ENCODE data around the gene TRMT5. TPM values are rescaled to one million over a fixed set of nuclear protein-coding genes. Genes with fewer than 3 reads are reported as not detected.

TRMT5 gene
- total and polyA plus RNA-seq, 9 donors = 14.5 to 23.3 (median 18.9) TPM

DNA sequence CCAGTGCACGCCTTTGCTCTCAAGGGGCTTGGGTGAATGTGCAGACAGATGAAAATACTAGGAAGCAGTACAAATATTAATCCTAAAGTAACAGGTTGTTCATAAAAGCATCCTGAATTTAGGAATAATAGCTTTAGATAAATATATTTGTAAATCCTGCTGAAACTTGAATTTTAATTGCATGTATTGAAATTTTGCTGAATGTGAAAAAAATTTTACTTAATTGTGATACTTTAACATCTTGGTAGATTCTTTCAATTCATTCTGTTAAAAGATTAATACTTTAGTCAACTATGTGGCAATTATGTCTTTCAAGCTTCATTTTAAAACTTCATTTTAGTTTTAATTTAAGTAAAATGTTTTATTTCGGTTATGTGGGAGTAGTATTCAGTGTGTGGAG is 5.6 kb upstream of the TRMT5 start:
- Histone ChIP-seq H3K9me3 (replicated peaks; ENCODE audit: control insufficient read depth, low read depth, low read length) (no peaks in the 10 kb centered on the region), H3K4me3 (ENCODE audit: low read length) (no peak overlapping the region), H3K4me1 (ENCODE audit: control insufficient read depth, insufficient read depth, low read length) (peaks cover 10% of the 10 kb centered on the region), H3K36me3 (ENCODE audit: control insufficient read depth, insufficient read depth, low read length) (peaks cover 28% of the 10 kb centered on the region), H3K27ac (ENCODE audit: low read length) (no peak overlapping the region), H3K27me3 (ENCODE audit: control insufficient read depth, insufficient read depth, low read length) (no peaks in the 10 kb centered on the region)
- no CpG with 5 or more reads among the region's 2 CpGs for WGBS (ENCODE audit: insufficient coverage)
- DNase-seq = no peak

DNA sequence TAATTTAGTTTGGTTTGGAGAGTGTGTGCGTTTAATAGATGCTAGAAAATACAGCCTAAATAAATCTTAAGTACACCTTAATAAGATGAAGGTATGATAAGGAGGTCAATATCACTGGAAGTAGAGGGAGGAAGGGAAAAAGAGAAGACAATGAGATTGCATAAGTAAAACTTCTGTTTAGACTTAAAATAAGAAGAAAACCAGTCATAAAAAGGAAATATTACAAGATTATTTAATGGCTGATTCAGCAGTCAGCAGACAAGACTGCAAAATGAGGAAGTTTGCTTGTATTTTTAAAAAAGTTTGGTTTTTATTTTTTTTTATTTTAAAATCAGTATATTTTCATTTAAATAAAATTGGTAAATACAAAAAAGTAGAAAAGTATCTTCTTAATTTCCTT is 3.3 kb upstream of the TRMT5 start:
- Histone ChIP-seq H3K9me3 (replicated peaks; ENCODE audit: control insufficient read depth, low read depth, low read length) (no peaks in the 10 kb centered on the region), H3K4me1 (ENCODE audit: control insufficient read depth, insufficient read depth, low read length) (peaks cover 10% of the 10 kb centered on the region), H3K27ac (ENCODE audit: low read length) (no peak overlapping the region), H3K36me3 (ENCODE audit: control insufficient read depth, insufficient read depth, low read length) (peaks cover 18% of the 10 kb centered on the region), H3K27me3 (ENCODE audit: control insufficient read depth, insufficient read depth, low read length) (no peaks in the 10 kb centered on the region), H3K4me3 (ENCODE audit: low read length) (no peak overlapping the region)
- DNase-seq = peak; percentile 43
- WGBS (ENCODE audit: insufficient coverage) = no CpG with 5 or more reads among the region's 1 CpG

- H3K4me3 ChIP-seq (ENCODE audit: low read length) = peak overlapping the region; percentile 92
- H3K36me3 ChIP-seq (ENCODE audit: control insufficient read depth, insufficient read depth, low read length) = peaks cover 9% of the 10 kb centered on the region
- H3K4me1 ChIP-seq (ENCODE audit: control insufficient read depth, insufficient read depth, low read length) = peaks cover 10% of the 10 kb centered on the region
- no peaks in the 10 kb centered on the region for H3K9me3 ChIP-seq (replicated peaks; ENCODE audit: control insufficient read depth, low read depth, low read length)
- peak; percentile 56 for DNase-seq
- H3K27ac ChIP-seq (ENCODE audit: low read length) = peak overlapping the region; percentile 98
- no peaks in the 10 kb centered on the region for H3K27me3 ChIP-seq (ENCODE audit: control insufficient read depth, insufficient read depth, low read length)
- WGBS (ENCODE audit: insufficient coverage) = 0% methylated on average over 2 of the region's 12 CpGs
Observed at GRCh38 chr14:60981633-60982455, 965 bp upstream of the TRMT5 start.

- Histone ChIP-seq H3K27ac (ENCODE audit: low read length) (no peak overlapping the region), H3K9me3 (replicated peaks; ENCODE audit: control insufficient read depth, low read depth, low read length) (no peaks in the 10 kb centered on the region), H3K4me3 (ENCODE audit: low read length) (no peak overlapping the region), H3K27me3 (ENCODE audit: control insufficient read depth, insufficient read depth, low read length) (no peaks in the 10 kb centered on the region), H3K36me3 (ENCODE audit: control insufficient read depth, insufficient read depth, low read length) (peaks cover 8% of the 10 kb centered on the region), H3K4me1 (ENCODE audit: control insufficient read depth, insufficient read depth, low read length) (peaks cover 11% of the 10 kb centered on the region)
- peak; percentile 64 for DNase-seq
- WGBS (ENCODE audit: insufficient coverage) = no CpG with 5 or more reads among the region's 2 CpGs
Observed at GRCh38 chr14:60977847-60978246, 3.0 kb downstream of the TRMT5 start.

DNA sequence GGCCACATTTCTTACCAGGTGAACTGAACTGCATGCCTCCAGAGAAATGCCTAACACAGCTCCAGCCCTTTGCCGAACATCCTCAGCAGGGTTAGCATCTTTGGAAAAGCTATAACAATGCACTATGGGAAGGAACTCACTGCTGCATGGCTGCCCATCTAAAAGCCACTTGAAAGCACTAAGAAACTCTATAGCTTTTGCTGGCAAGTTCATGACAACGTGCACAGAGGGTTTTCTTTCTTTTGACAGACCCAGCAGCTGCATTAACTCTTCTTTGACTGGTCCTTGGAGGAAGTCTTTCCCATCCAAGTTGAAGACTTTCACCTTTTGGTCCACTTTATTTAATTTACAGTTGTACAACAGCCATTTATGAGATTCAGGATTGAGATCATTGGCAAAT is 5.3 kb downstream of the TRMT5 start:
- no peak overlapping the region for H3K4me3 ChIP-seq (ENCODE audit: low read length)
- H3K27me3 ChIP-seq (ENCODE audit: control insufficient read depth, insufficient read depth, low read length) = no peaks in the 10 kb centered on the region
- peaks cover 3% of the 10 kb centered on the region for H3K4me1 ChIP-seq (ENCODE audit: control insufficient read depth, insufficient read depth, low read length)
- H3K27ac ChIP-seq (ENCODE audit: low read length) = peak overlapping the region; percentile 4
- DNase-seq = peak; percentile 54
- H3K36me3 ChIP-seq (ENCODE audit: control insufficient read depth, insufficient read depth, low read length) = peaks cover 8% of the 10 kb centered on the region
- H3K9me3 ChIP-seq (replicated peaks; ENCODE audit: control insufficient read depth, low read depth, low read length) = no peaks in the 10 kb centered on the region
- 38% methylated on average over 1 of the region's 2 CpGs for WGBS (ENCODE audit: insufficient coverage)

GRCh38 chr14:60974090-60974651 is 6.7 kb downstream of the TRMT5 start:
- Histone ChIP-seq H3K27me3 (ENCODE audit: control insufficient read depth, insufficient read depth, low read length) (no peaks in the 10 kb centered on the region), H3K9me3 (replicated peaks; ENCODE audit: control insufficient read depth, low read depth, low read length) (no peaks in the 10 kb centered on the region), H3K27ac (ENCODE audit: low read length) (peak overlapping the region; percentile 45), H3K4me1 (ENCODE audit: control insufficient read depth, insufficient read depth, low read length) (peaks cover 3% of the 10 kb centered on the region), H3K4me3 (ENCODE audit: low read length) (no peak overlapping the region), H3K36me3 (ENCODE audit: control insufficient read depth, insufficient read depth, low read length) (peaks cover 8% of the 10 kb centered on the region)
- DNase-seq = peak; percentile 43
- 80% methylated on average over 1 of the region's 6 CpGs for WGBS (ENCODE audit: insufficient coverage)

GRCh38 chr14:60973070-60973469 is 7.8 kb downstream of the TRMT5 start:
- no peak overlapping the region for H3K27ac ChIP-seq (ENCODE audit: low read length)
- no peaks in the 10 kb centered on the region for H3K9me3 ChIP-seq (replicated peaks; ENCODE audit: control insufficient read depth, low read depth, low read length)
- no peak for DNase-seq
- no peak overlapping the region for H3K4me3 ChIP-seq (ENCODE audit: low read length)
- peaks cover 8% of the 10 kb centered on the region for H3K36me3 ChIP-seq (ENCODE audit: control insufficient read depth, insufficient read depth, low read length)
- WGBS (ENCODE audit: insufficient coverage) = no CpG with 5 or more reads among the region's 3 CpGs
- peaks cover 5% of the 10 kb centered on the region for H3K4me1 ChIP-seq (ENCODE audit: control insufficient read depth, insufficient read depth, low read length)
- no peaks in the 10 kb centered on the region for H3K27me3 ChIP-seq (ENCODE audit: control insufficient read depth, insufficient read depth, low read length)

DNA sequence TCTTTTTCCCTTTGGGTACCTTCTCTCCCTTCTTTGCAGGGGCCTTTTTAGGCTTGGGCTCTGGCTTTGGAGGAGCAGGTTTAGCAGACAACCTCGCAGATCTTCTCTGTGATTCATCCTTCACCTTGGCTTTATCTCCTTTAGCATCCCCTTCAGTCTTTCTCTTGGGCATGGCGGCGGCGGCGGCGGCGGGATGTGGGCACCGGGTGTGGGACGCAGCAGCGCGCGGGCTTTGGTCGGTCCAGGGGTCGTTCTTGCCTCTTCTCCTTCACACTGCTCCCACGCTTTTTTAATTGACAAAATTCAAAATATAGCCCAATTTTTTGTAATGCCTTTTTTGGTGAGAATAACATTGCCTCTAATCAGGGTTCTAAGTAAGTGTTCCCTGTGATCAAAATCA is 8.6 kb downstream of the TRMT5 start:
- no peak for DNase-seq
- H3K9me3 ChIP-seq (replicated peaks; ENCODE audit: control insufficient read depth, low read depth, low read length) = no peaks in the 10 kb centered on the region
- peaks cover 5% of the 10 kb centered on the region for H3K4me1 ChIP-seq (ENCODE audit: control insufficient read depth, insufficient read depth, low read length)
- no peak overlapping the region for H3K27ac ChIP-seq (ENCODE audit: low read length)
- H3K36me3 ChIP-seq (ENCODE audit: control insufficient read depth, insufficient read depth, low read length) = peaks cover 8% of the 10 kb centered on the region
- H3K4me3 ChIP-seq (ENCODE audit: low read length) = no peak overlapping the region
- 92% methylated on average over 7 of the region's 15 CpGs for WGBS (ENCODE audit: insufficient coverage)
- no peaks in the 10 kb centered on the region for H3K27me3 ChIP-seq (ENCODE audit: control insufficient read depth, insufficient read depth, low read length)

DNA sequence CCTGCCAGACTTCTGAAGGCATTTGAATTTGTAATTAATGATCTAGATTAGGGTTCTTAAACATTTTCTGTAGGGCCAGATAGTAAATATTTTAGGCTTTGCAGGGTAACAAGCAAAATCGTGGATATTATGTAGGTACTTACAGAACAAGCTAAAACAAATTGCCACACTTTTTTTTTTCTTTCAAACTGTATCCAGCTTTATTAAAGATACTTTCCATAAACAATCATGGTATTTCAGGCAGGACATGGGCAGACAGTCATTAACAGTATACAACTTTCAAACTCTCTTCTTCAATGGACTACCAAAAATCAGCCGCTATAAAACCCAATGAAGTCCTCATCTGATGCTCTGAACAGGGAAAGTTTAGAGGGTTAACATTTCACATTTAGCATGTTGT is 9.6 kb downstream of the TRMT5 start:
- Histone ChIP-seq H3K36me3 (ENCODE audit: control insufficient read depth, insufficient read depth, low read length) (peaks cover 8% of the 10 kb centered on the region), H3K27me3 (ENCODE audit: control insufficient read depth, insufficient read depth, low read length) (no peaks in the 10 kb centered on the region), H3K4me1 (ENCODE audit: control insufficient read depth, insufficient read depth, low read length) (peaks cover 5% of the 10 kb centered on the region), H3K9me3 (replicated peaks; ENCODE audit: control insufficient read depth, low read depth, low read length) (no peaks in the 10 kb centered on the region), H3K27ac (ENCODE audit: low read length) (no peak overlapping the region), H3K4me3 (ENCODE audit: low read length) (no peak overlapping the region)
- no CpG with 5 or more reads among the region's 2 CpGs for WGBS (ENCODE audit: insufficient coverage)
- no peak for DNase-seq

DNA sequence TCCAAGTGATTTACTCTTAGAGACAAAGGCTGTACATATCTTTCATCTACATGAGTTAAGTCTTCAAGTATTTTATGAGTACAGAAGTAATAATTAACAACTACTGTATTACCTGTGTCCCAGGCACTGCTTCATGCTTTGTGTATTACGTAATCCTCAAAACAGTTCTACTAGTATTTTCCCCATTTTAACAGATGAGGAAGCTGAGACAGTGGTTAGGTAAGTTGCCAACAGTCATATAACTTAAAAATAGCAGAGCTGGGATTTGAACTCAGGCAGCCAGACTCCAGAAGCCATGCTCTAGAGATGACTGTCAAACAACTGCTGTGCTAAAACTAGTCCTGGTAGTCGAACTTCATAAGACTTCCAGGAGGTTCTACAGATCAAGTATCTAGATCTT is 10.7 kb downstream of the TRMT5 start:
- Histone ChIP-seq H3K9me3 (replicated peaks; ENCODE audit: control insufficient read depth, low read depth, low read length) (no peaks in the 10 kb centered on the region), H3K27me3 (ENCODE audit: control insufficient read depth, insufficient read depth, low read length) (no peaks in the 10 kb centered on the region), H3K27ac (ENCODE audit: low read length) (no peak overlapping the region), H3K36me3 (ENCODE audit: control insufficient read depth, insufficient read depth, low read length) (peaks cover 5% of the 10 kb centered on the region), H3K4me3 (ENCODE audit: low read length) (no peak overlapping the region), H3K4me1 (ENCODE audit: control insufficient read depth, insufficient read depth, low read length) (peaks cover 5% of the 10 kb centered on the region)
- DNase-seq = no peak
- WGBS (ENCODE audit: insufficient coverage) = no CpG with 5 or more reads among the region's 2 CpGs
